GM12878 (cell line): ENCODE data around the gene DIP2B. TPM values are rescaled to one million over a fixed set of nuclear protein-coding genes. Genes with fewer than 3 reads are reported as not detected.

Experiments used
- ATAC-seq: fragments of 200-7000 bp; cut with Tn5 transposase; 3 replicates; pipeline ENCODE4 v1.9.1; 2020; ENCODE audit warnings: mild to moderate bottlenecking, moderate library complexity
- BruUV-seq: library from RNA; stranded (reverse); fragments of 400-500 nt; replicated peaks from 2 replicates; lab custom pipeline; 2021; lab: Mats Ljungman, UMichigan
- CTCF ChIA-PET: fragments of 300-600 bp; sonication (Branson Sonifier 250); formaldehyde crosslinking; extraction: SDS; loops from one replicate; lab custom pipeline; 2021; ENCODE audit warnings: inconsistent platforms; lab: Yijun Ruan, JAX
- POLR2A ChIA-PET: fragments of 350-600 bp; formaldehyde crosslinking; extraction: SDS; loops from one replicate; lab custom pipeline; 2021; ENCODE audit warnings: inconsistent platforms; lab: Charles Lee
- RAD21 ChIA-PET: fragments of 300-600 bp; sonication (Branson Sonifier 250); formaldehyde crosslinking; loops from one replicate; lab custom pipeline; 2023; ENCODE audit warnings: antibody characterized with exemption; ENCODE audit not compliant: unreplicated experiment; lab: Charles Lee
- SMC1A ChIA-PET: fragments of 300-600 bp; sonication (Branson Sonifier 250); formaldehyde crosslinking; loops from one replicate; lab custom pipeline; 2023; ENCODE audit not compliant: unreplicated experiment, uncharacterized antibody; lab: Charles Lee
- DNase-seq: peaks from one replicate; pipeline ENCODE4 v3.0.0-alpha.2; 2011; ENCODE audit warnings: low read depth, low spot score
- FAIRE-seq: peaks from 3 replicates; lab custom pipeline; 2011; peaks lifted over from hg19 to GRCh38; lab: Jason Lieb, UNC
- H2AFZ ChIP-seq: 2 replicates; pipeline ENCODE4 v1.6.0; 2011; ENCODE audit warnings: low read depth, low read length, control low read depth; ENCODE audit not compliant: control insufficient read depth
- H3K27ac ChIP-seq: 2 replicates; pipeline ENCODE4 v1.5.1; 2011; ENCODE audit warnings: control low read depth; ENCODE audit not compliant: control insufficient read depth, insufficient read depth
- H3K27me3 ChIP-seq, 2 experiments: replicated peaks in 1 of 2; 2 replicates each; pipeline versions ENCODE4 v1.6.0 to v1.6.1; 2011; ENCODE audit warnings: low read length in 1 of 2; ENCODE audit not compliant: control insufficient read depth in 2 of 2, insufficient read depth in 2 of 2
- H3K36me3 ChIP-seq, 2 experiments: 2 replicates each; pipeline ENCODE4 v1.5.1; 2011; ENCODE audit warnings: low read length in 1 of 2; ENCODE audit not compliant: control insufficient read depth in 2 of 2, insufficient read depth in 2 of 2
- H3K4me1 ChIP-seq: 2 replicates; pipeline ENCODE4 v1.6.1; 2011; ENCODE audit warnings: mild to moderate bottlenecking, low read length, moderate library complexity, mixed read lengths; ENCODE audit not compliant: control insufficient read depth, insufficient read depth
- H3K4me2 ChIP-seq: 2 replicates; pipeline ENCODE4 v1.6.0; 2011; ENCODE audit warnings: control low read depth; ENCODE audit not compliant: control insufficient read depth, insufficient read depth
- H3K4me3 ChIP-seq: fragments of 200-600 bp; sonication (generic); 2 replicates; pipeline ENCODE4 v1.5.1; 2016
- H3K79me2 ChIP-seq: 2 replicates; pipeline ENCODE4 v1.6.0; 2011; ENCODE audit warnings: low read length; ENCODE audit not compliant: control insufficient read depth, insufficient read depth
- H3K9ac ChIP-seq: 2 replicates; pipeline ENCODE4 v1.8.0; 2011; ENCODE audit warnings: low read length, control low read depth, mixed read lengths; ENCODE audit not compliant: control insufficient read depth, insufficient read depth
- H3K9me3 ChIP-seq: replicated peaks from 3 replicates; pipeline ENCODE4 v1.5.1; 2011; ENCODE audit warnings: mild to moderate bottlenecking, low read length; ENCODE audit not compliant: control insufficient read depth, insufficient read depth
- H4K20me1 ChIP-seq: 2 replicates; pipeline ENCODE4 v1.6.0; 2011; ENCODE audit not compliant: control insufficient read depth, insufficient read depth
- CBX3 ChIP-seq: fragments of 200-600 bp; sonication (generic); IDR thresholded peaks from 2 replicates; pipeline ENCODE4 v1.6.1; 2016; ENCODE audit warnings: low read depth, borderline replicate concordance
- CUX1 ChIP-seq: IDR thresholded peaks from 2 replicates; pipeline ENCODE4 v1.6.1; 2012; ENCODE audit warnings: improper control_type of control experiment, low read depth, low read length; ENCODE audit not compliant: insufficient replicate concordance
- GABPA ChIP-seq: IDR thresholded peaks from 2 replicates; pipeline ENCODE4 v1.6.1; 2014; ENCODE audit warnings: antibody characterized with exemption, low read depth, mild to moderate bottlenecking, inconsistent platforms
- MAX ChIP-seq: IDR thresholded peaks from 2 replicates; pipeline ENCODE4 v1.6.1; 2012; ENCODE audit warnings: low read depth, low read length, improper control_type of control experiment
- POLR2AphosphoS2 ChIP-seq: IDR thresholded peaks from 2 replicates; pipeline ENCODE4 v1.6.1; 2011; ENCODE audit warnings: low read depth, mild to moderate bottlenecking, low read length, improper control_type of control experiment, moderate library complexity
- SPI1 ChIP-seq: IDR thresholded peaks from 2 replicates; pipeline ENCODE4 v1.6.1; 2011; ENCODE audit warnings: low read depth, mild to moderate bottlenecking, low read length, moderate library complexity, borderline replicate concordance; ENCODE audit not compliant: insufficient read depth
- SUZ12 ChIP-seq: fragments of 200-600 bp; sonication (generic); IDR thresholded peaks from one replicate; pipeline ENCODE4 v1.6.1; 2018; ENCODE audit warnings: antibody characterized with exemption, mild to moderate bottlenecking; ENCODE audit not compliant: unreplicated experiment
- USF1 ChIP-seq: IDR thresholded peaks from 2 replicates; pipeline ENCODE4 v1.6.1; 2011; ENCODE audit warnings: borderline replicate concordance, low read depth, mild to moderate bottlenecking, moderate library complexity, mixed read lengths, low read length; ENCODE audit not compliant: insufficient read depth; ENCODE audit errors: extremely low read length
- WRNIP1 ChIP-seq: IDR thresholded peaks from 2 replicates; pipeline ENCODE4 v1.6.1; 2011; ENCODE audit warnings: low read depth, low read length, improper control_type of control experiment, borderline replicate concordance
- ZBED1 ChIP-seq: IDR thresholded peaks from 2 replicates; pipeline ENCODE4 v1.6.1; 2016; ENCODE audit warnings: borderline replicate concordance
- ZNF687 ChIP-seq: fragments of 450-650 bp; IDR thresholded peaks from 2 replicates; pipeline ENCODE4 v1.6.1; 2017; ENCODE audit warnings: mild to moderate bottlenecking, moderate library complexity
- ZSCAN29 ChIP-seq: fragments of 450-650 bp; IDR thresholded peaks from 2 replicates; pipeline ENCODE4 v1.6.1; 2017; ENCODE audit warnings: mild to moderate bottlenecking, moderate library complexity
- WGBS: methylation state at CpG from one replicate; pipeline ENCODE4 v1.1.6; 2016; ENCODE audit warnings: low lambda C conversion rate; ENCODE audit not compliant: insufficient replicate concordance, insufficient coverage; ENCODE audit errors: missing lambda C conversion rate; 5-methylcytosine and 5-hydroxymethylcytosine counted together
- in situ Hi-C: fragments of 300-500 bp; cut with MboI; formaldehyde crosslinking; loops from 9 replicates; pipeline ENCODE4 v1.14.3; 2018; ENCODE audit warnings: mixed read lengths
- intact Hi-C: fragments of 100-400 bp; cut with micrococcal nuclease; formaldehyde crosslinking; loops from one replicate; pipeline ENCODE4 v1.14.2; 2022; ENCODE audit not compliant: unreplicated experiment
- polyA plus RNA-seq, 11 experiments: library from polyadenylated mRNA; depleted of rRNA in 4 of 11; unstranded in 6 of 11; stranded (reverse) in 5 of 11; fragments of >200 nt; fragmentation: Nextera tagmentation in 4 of 11; fragmentation: Illumina TruSeq in 1 of 11; extraction: Ambion mirVana in 4 of 11; extraction: Trizol in 1 of 11; gene quantifications; 1 replicate in 1 of 11; 2 replicates in 10 of 11; pipeline versions ENCODE4 v1.2.1 to v1.2.3, GENCODE V29; 2011 to 2016; ENCODE audit warnings: inconsistent platforms in 2 of 11, missing spikeins in 2 of 11, low read depth in 1 of 11
- total RNA-seq, 4 experiments: library from RNA; depleted of rRNA in 3 of 4; stranded (reverse); fragments of >200 nt in 3 of 4; fragmentation: Illumina TruSeq in 1 of 4; extraction: Trizol in 1 of 4; gene quantifications; 2 replicates each; pipeline versions ENCODE4 v1.2.1 to v1.2.3, GENCODE V29; 2013 to 2021

The DIP2B gene
- total and polyA plus RNA-seq, 10 of the 15 experiments (the other 5 are each of a cell fraction or from before 2014, with no cell fraction given), result 4.5 to 30.0 (median 18.6) TPM

- TF ChIP-seq ZNF687 (no peak), SPI1 (no peak)
Measured at GRCh38 chr12:50545213-50545612, 40.4 kb downstream of the DIP2B start (continued).

- Histone ChIP-seq H3K4me2 (no peak overlapping the region), H2AFZ (no peak overlapping the region), H4K20me1 (no peaks in the 10 kb centered on the region), H3K9me3 (no peaks in the 10 kb centered on the region), H3K27ac (no peak overlapping the region), H3K9ac (no peak overlapping the region), H3K4me1 (peaks cover 8% of the 10 kb centered on the region; the same call in 1 of the 2 replicates), H3K27me3 (no peaks in the 10 kb centered on the region), H3K79me2 (peaks cover 37% of the 10 kb centered on the region), H3K36me3 (peaks cover 0 to 3% of the 10 kb centered on the region in 2 experiments; a peak in 1 of 4 replicates), H3K4me3 (no peak overlapping the region)
- intact Hi-C loops, result no loop called here
- in situ Hi-C loops, result no loop called here
- 97% methylated on average over 5 of the region's 5 CpGs for WGBS
- no TSS peak for BruUV-seq
- FAIRE-seq, result no peak
- POLR2A ChIA-PET, result interaction anchor here (0.6 to 1.0 kb wide), 2 partner anchors 38 to 187 kb away, joined by 3 read pairs; no protein-coding TSS in a partner anchor
- SMC1A ChIA-PET, result interaction anchor here (0.9 kb wide), 1 partner anchor 36 kb away, joined by 4 read pairs; no protein-coding TSS in a partner anchor
- DNase-seq, result no peak
- CTCF ChIA-PET, result interaction anchor here (1.2 kb wide), 1 partner anchor 10 kb away, joined by 3 read pairs; no protein-coding TSS in a partner anchor
- no peak for ATAC-seq
- RAD21 ChIA-PET, result interaction anchor here (1.2 to 1.3 kb wide), 2 partner anchors 40 to 55 kb away, joined by 4 to 5 read pairs; no protein-coding TSS in a partner anchor
- TF ChIP-seq CBX3 (no peak), POLR2AphosphoS2 (no peak), ZBED1 (no peak), CUX1 (no peak), USF1 (no peak), MAX (no peak), GABPA (no peak), SUZ12 (no peak), ZSCAN29 (no peak), WRNIP1 (no peak)
Measured at GRCh38 chr12:50545786-50546185, 41.0 kb downstream of the DIP2B start.
